Measurements from ENCODE around the gene EMC8. TPM values are rescaled to one million over a fixed set of nuclear protein-coding genes. Genes with fewer than 3 reads are reported as not detected.

The EMC8 gene
- total RNA-seq, 1 donor from 2014 or later, result 41.8 TPM

DNA sequence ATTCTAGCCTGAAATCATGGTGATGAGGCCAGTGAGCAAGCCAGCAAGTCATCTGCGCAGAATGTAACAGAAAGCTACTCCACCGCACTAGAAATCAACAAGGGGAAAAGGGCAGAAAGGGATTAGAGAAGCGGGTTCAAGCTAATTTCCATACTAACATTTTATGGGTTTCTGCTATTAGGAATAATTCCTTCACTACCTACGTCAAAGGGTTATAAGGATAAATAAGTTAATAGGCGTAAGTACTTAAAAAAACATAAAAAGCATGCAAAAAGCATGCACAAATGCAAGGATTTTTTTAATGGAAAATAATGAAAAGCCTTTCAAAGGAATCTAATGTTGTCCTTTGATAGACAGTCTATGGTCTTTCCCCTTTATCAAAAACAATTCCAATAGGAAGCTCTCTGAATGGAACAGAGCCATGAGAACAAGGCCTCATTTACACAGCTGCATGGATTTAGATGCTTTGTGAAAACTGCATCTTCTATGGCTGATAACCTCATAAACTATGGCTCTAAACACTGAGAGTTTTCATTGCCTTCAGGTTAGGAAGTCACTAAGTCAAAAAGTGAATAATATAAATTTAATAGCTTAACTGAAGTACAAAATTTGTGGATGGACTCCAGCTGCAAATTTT is 5.6 kb downstream of the EMC8 start:
- intact Hi-C loops (cut with micrococcal nuclease), result no loop called here

DNA sequence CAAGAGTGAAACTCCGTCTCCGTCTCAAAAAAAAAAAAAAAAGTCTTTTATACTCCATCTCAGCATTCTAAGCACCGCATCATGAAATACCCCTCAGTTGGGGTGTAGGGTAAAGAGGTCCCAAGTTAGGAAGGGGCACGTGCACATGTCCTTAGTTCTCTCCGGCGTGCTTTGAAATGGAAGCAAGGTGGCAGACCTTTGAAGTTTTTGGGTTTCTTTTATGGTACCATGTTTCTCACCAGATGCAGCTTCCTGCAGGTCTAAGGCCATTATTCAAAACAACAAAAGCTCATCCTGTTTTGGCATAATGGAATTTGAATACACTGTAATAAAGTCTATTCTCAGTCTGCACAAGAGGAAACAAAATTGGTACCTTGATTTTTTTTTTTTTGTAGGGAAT is 9.6 kb downstream of the EMC8 start:
- intact Hi-C loops (cut with micrococcal nuclease), result no loop called here

DNA sequence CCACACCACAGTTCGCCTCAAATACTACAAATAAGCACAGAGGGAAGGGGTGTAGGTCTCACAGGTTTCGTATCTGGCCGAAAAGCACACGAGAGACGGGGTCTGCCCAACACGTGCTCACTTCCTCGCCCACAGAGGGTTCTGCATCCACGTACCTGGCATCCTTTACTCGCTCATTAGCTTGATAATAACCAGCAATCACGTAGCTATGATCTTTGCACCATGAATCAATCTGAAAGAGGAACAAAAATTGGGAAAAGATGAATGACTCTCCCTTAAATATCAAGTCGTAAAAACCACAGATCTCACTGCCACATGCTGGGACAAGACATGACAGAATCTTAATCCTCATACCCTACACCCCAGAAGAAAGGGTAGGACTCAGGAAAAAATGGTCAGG is 10.5 kb downstream of the EMC8 start:
- intact Hi-C loops (cut with micrococcal nuclease), result no loop called here

DNA sequence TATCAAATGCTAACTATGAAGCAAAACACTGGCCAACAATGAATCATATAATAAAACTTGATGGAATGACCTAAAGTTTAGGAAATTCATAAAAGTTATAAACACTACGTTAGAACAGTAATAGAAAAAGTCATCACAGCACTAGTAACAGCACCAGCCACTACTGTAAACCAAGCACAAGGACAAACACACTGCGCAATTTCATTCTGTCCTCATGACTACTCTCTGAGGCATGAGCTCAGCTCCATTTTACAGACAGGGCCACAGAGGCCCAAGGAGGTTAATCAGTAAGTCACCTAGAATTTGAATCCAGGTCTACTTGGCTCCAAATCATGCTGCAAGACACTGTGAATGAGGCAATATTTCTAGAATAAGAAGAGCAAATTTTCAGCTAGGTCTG is 13.4 kb downstream of the EMC8 start:
- intact Hi-C loops (cut with micrococcal nuclease), result no loop called here

DNA sequence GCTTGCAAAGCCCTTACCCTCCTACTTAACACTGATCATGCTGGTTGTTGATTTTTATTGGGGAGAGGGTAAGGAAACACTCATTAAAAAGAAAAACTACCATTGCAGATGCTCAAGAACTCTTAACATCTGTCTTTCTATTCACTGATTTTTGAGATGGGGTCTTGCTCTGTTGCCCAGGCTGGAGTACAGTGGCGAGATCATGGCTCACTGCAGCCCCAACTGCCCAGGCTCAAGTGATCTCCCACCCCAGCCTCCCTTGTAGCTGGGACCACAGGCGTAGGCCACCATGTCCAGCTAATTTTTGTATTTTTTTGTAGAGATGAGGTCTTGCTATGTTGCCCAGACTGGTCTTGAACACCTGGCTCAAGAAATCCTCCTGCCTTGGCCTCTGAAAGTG is 14.5 kb downstream of the EMC8 start:
- intact Hi-C loops (cut with micrococcal nuclease), result no loop called here

DNA sequence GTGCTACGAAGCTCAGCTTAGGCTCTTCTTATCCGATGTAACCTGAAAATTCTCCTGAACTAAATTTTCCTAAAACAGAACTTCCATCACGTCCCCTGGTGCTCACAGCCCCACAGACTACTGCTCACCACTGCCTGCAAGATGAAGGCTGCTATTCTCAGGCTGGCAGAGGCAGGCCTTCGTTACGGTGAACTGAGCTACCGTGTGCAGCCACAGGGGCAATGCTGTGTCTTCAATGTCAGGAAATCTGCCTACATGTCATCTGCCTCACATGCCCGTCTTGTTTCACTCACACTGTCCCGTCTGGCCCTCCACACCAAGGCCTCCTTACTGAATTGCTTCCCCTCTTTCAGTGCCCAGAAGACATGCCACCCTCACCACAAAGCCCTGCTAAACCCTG is 15.9 kb downstream of the EMC8 start:
- intact Hi-C loops (cut with micrococcal nuclease), result no loop called here

DNA sequence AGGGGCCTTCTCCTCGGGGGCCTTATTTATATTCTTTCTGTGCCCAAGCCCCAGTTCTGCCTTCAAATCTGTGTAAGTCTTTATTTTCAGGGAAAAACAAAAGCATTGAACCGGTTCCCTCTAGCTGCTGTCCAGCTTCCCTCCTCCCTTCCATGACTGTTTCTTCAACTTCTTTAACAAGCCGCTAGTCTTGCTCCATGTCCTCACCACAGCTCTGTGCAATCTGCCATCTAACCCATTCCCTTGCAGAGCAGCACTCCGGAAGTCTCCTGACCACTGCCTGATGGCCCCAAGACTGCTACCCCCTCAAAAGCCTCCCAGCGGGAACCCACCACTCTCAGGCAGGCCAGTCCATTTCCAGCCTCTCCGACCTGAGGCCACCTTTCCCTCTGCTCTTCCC is 16.9 kb downstream of the EMC8 start:
- intact Hi-C loops (cut with micrococcal nuclease), result no loop called here

DNA sequence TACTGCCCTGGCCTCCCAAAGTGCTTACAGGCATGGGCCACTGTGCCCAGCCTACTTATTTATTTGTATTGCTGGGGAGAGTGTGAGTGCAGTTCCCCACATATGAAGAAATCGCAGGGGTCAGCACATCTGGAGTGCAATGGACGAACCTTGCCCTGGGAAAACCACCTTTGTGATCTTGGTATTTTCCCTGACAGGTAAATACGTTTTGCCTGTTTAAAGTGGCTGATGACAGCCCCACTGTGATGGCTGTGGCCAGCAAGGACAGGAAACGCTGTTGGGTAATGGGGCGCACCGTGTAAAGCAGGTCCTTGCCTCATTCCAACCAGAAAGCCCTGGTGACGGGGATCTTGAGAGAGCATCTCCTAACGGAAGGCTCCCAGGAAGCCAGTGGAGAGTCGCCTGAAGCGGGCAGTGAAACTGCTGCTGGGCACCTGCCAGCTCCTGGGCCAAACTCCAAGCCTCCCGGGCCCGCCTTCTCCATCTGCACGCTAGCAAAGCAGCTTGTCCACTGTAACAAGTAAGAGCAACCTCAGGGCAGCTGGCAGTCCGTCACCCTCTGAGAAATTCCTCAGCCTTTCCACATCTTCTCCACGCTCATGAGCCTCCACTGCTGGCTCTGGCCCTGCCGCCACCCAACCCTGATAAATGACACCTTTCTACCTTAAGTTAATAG is 17.5 kb downstream of the EMC8 start:
- intact Hi-C loops (cut with micrococcal nuclease), result no loop called here

DNA sequence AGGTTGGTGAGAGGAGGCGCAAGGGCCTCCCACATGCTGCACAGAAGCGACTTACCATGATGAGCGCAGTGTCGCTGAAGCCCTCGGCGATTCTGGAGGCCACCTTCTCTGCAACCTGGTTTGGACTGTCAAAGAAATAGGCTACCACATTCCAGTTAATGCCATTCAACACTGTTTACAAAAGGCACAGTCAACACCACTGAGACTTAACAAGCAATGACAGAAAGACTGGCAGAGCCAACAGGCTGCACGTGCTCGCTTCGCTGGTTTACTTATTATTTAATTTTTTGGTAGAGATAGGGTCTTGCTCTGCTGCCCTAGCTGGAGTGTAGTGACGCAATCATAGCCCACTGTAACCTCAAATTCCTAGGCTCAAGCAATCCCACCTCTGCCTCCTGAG is 18.2 kb downstream of the EMC8 start:
- intact Hi-C loops (cut with micrococcal nuclease), result no loop called here

DNA sequence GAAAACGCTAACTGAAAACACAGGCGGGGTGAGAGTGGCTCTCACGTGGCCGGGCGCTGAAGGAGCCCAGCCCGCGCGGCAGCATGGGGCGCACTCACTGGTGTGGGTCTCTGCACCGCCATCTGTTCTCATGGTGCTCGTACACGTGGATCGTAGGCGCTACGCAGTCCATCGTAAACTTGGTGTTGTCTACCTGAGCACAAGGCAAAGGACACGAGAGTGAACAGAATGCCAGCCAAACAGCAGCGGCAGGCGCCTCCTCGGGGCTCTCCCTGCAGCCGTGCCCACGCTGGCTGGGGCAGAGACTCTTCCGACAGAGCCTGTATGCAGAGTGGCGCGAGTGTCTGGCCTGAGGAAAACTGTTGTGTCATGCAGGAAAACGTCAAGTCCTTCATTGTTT is 19.1 kb downstream of the EMC8 start:
- intact Hi-C loops (cut with micrococcal nuclease), result no loop called here

DNA sequence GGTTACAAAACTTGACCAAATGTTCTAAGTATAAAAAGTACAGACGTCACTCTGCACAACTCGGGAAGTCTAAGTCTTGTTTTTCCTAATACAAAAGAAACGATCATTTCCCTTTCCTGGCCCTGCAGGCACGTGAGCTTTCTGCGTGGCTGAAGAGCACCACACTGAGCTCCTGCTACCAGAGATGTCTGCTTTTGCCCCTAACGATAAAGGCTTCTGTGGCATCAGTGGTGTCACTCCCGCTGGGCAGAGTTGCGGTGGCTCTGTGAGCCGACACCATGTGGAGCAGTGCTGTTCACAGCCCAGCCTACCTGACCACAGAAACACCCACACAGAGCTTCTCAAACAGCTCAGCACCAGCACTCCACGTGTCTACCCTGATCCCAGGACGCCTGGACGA is 20.5 kb downstream of the EMC8 start:
- intact Hi-C loops (cut with micrococcal nuclease), result no loop called here

DNA sequence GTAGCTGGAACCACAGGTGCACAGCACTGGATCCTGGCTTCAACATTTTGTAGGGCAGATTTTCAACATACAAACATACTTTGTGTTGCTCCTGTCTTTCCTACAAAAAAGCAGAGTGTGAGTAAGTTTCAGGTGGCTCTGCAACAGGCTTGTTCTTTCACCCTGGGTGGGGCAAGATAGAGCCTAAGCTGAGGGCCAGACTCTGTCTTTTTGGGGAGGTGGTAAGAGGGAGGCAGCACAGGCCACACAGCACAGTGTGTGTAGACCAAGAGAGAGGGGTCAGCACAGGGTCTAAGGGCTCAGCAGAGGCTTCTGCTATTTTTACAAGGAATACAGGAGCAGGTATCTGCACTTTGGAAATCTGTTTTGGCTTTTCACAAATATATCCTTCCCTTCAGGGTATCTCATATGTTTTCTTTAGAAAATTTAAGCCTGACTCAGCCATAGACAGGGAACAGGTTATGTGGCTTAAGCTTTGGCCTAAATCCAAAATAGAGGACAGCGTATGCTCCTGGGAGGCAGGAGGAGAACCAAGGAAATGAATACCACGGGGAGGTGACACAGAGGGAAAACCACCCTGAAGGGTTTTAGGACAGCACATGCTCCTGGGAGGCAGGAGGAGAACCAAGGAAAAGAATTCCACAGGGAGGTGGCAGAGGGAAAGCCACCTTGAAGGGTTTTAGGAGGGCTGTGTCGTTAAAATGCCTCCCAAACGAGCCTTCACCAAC is 21.6 kb downstream of the EMC8 start:
- intact Hi-C loops (cut with micrococcal nuclease), result no loop called here

DNA sequence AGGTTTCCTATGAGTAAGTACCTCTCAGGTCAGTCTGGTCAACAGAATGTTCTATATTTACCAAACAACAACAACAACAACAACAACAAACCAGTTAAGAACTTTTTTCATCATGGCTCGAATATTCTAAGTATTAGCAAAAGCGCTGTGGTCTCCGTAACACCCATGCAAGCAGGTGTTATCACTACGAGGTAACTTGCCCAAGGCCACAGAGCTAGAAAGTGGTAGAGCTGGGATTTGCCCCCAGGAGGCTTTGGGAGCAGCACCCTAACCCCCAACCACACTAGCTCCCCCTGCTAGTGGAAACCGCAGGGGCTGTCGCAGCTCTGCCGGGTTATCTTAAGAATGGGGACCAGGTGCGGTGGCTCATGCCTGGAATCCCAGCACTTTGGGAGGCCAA is 24.5 kb downstream of the EMC8 start:
- intact Hi-C loops (cut with micrococcal nuclease), result no loop called here

DNA sequence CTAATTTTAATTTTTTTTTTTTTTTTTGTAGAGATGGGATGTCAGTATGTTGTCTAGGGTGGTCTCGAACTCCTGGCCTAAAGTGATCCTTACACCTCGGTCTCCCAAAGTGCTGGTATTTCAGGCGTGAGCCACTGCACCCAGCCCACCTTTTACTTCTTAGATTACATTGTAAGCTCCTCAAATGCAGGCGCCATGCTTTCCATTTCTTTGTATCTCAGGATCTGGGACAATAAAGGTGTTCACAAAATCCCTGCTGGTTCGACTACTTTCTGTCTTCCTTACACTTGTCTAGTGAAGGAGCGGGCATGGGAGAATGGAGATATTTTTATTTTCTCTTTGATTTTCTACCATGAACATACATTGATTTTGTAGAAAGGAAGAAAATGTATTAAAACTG is 25.2 kb downstream of the EMC8 start:
- intact Hi-C loops (cut with micrococcal nuclease), result no loop called here

DNA sequence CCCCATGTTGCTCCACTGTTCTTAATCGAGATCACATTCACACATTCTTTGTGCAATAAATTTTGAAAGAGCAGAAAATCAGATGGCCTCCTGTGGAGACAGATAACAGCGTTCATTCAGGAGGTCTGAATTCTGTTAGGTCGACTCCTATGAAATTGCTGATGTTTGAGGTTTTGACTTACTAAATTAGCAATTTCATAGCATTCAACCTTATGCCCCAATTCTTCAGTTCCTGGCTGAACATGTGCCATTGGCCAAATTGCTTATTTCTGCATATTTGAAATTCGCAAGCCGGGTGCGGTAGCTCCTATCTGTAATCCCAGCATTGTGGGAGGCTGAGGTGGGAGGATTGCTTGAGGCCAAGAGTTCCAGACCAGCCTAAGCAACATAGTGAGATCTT is 26.3 kb downstream of the EMC8 start:
- intact Hi-C loops (cut with micrococcal nuclease), result no loop called here

DNA sequence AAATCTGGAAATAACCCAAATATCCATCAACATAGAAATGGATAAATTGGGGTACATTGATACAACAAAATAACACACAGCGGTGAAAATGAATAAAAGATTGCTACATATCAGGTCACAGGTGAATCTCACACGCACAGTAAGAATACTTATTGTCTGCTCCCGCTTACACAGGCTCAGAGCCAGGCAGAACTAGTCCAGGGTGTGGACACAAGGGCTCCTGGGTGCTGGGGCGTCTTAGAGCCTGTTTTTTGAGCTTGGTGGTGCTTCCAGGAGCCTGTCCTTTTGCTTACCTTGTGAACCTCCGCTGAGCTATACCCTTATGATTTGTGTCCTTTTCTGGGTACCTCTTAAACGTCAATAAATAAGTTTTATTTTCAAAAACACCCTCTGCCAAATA is 28.6 kb downstream of the EMC8 start:
- intact Hi-C loops (cut with micrococcal nuclease), result no loop called here

DNA sequence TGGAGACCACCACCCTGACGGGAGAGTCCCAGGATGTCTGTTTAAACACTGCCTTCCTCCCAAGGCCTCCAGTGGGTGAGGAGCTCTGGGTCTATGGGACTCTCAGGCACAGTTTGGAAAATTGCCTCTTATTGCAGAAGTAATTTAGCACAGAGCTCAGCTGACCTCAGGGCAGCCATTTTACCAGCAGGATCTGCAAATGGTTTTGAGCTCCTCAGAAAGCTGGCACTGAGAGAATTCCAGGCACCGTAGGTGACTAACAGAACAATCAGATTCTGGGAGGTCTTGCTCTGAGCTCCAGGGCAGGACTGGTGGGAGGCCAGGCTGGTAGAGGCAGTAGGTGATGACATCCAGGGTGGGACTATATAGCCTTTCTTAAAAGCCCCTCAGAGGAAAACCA is 31.1 kb downstream of the EMC8 start:
- intact Hi-C loops (cut with micrococcal nuclease), result no loop called here

DNA sequence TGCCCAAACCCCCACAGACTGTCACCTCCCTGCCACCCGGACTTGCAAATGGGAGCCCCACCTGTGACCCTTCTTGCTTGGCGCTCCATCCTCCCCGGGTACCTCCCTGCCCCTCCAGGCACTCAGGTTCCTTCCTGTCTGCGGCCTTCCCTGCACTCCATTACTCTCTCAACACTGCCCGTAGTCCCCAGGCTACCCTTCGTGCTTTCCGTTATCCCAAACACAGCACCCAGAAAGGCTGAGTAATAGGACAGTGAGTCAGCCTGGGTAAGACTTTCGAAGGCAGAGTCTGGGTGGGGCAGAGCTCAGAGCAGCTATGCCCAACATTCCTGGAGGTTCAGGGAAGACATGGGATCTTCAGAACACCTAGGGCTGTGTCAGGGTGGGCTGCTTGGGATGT is 31.8 kb downstream of the EMC8 start:
- intact Hi-C loops (cut with micrococcal nuclease), result no loop called here

DNA sequence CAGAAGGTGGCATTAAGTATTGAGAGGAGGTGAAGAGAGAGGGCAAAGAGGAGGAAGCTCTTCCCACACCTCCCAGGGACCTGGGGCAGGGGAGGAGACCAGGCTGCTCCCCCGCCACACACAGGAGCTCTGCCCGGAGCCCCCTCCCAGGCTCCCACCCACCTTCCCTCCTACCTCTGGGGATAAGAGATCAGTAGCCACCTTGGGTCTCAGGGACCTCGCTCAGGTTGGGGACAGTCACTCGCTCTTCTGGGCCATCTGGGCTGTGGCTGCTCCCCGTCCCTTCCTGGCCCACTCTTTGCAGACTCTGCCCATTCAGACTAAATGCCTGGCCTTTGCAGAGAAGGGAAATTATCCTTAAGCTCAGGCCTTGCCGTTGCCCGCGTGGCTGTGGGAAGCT is 33.6 kb downstream of the EMC8 start:
- intact Hi-C loops (cut with micrococcal nuclease), result no loop called here

DNA sequence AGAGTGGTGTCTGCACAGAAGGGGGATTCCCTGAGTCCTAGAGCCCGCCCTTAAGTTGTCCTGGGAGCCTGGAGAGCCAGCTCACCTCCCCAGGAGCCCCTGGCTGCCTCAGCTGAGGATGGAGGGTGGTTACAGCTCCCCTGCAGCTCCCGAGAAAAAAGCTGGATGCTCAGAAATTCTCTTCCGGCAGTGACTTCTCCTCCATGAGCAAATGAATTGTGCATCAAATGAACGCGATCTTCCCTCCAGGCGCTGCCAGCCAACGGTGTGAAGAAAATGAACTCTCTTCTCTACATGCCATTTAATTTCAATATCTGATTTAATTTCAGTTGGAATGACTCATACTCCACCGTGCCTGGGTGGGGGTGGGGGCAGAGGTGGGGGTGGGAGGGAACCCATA is 34.1 kb downstream of the EMC8 start:
- intact Hi-C loops (cut with micrococcal nuclease), result no loop called here

DNA sequence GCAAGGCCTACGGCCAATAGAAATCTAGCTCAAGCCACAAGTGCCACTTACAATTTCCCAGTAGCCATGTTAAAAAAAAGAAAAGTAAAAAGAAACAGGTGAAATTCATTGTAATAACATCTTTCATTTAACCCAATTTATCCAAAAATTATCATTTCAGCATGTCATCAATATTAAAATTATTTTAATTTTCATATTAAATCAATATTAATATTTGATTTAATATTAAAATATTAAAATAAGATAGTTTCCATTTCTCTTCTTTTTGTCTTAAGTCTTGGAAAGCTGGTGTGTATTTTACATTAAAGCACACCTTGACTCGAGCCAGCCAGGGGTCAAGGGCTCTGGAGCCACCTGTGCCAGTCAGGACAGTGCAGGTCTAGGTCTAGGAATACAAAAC is 35.7 kb downstream of the EMC8 start:
- intact Hi-C loops (cut with micrococcal nuclease), result no loop called here

DNA sequence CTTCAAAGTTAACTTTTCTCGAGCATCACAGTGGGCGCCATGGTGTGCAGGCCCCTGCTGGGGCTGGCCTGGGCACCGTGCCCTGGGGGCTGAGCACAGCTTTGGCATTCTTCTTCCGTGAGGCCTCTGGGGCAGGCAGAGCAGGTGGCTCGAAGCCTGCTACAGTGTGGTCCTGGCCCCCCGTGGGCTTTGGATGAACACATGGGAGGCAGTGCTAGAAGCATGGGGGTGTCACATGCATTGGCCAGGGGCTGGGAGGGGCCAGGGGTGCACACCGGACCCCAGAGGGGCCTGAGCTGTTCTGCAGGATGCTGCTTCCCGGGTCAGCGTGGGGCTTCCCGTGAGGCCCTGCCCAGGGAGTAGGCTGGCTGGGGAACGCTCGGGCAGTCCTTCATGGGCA is 36.4 kb downstream of the EMC8 start:
- intact Hi-C loops (cut with micrococcal nuclease), result no loop called here

DNA sequence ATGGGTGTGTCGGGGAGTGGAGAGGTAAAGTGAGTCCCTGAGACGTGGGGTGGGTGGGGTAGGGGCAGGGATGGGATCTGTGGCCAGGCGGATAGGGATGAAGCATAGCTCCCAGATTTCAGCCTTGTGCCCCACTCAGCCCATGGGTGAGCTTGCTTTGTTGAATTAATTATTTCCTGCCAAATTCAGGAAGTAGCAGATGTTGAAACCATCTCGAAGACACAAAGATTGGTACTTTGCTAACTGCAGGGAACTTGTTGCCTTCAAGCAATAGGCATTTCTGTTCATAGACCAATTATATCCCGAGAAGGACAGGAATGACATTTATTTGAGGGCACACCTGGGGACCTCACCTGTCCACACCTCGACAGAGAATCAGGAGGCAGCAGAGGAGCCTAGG is 37.5 kb downstream of the EMC8 start:
- intact Hi-C loops (cut with micrococcal nuclease), result no loop called here
